OCI-LY7 (cell line): ENCODE data around the gene CLDN4. TPM values are rescaled to one million over a fixed set of nuclear protein-coding genes. Genes with fewer than 3 reads are reported as not detected.
"Not testable (repeated sequence)": the region's sequence is repeated elsewhere in the genome, so short reads cannot be mapped to it uniquely, and the experiment has no call there.

Experiments used
- BruUV-seq: library from RNA; stranded (reverse); fragments of 400-500 nt; replicated peaks from 2 replicates; lab custom pipeline; 2021; lab: Mats Ljungman, UMichigan
- CTCF ChIA-PET: fragments of 300-600 bp; sonication (Branson Sonifier 250); formaldehyde crosslinking; loops from one replicate; lab custom pipeline; 2022; ENCODE audit warnings: antibody characterized with exemption; ENCODE audit not compliant: unreplicated experiment; lab: Charles Lee
- POLR2A ChIA-PET: fragments of 300-600 bp; sonication (Branson Sonifier 250); formaldehyde crosslinking; loops from one replicate; lab custom pipeline; 2022; ENCODE audit warnings: antibody characterized with exemption; lab: Charles Lee
- DNase-seq: peaks from one replicate; pipeline ENCODE4 v3.0.0-alpha.2; 2015; ENCODE audit warnings: low spot score
- H2AFZ ChIP-seq: fragments of 200-600 bp; sonication (generic), shearing (Covaris generic); 2 replicates; pipeline ENCODE4 v1.6.1; 2014; ENCODE audit warnings: mild to moderate bottlenecking, antibody characterized with exemption, low read length, moderate library complexity
- H3K27ac ChIP-seq: fragments of 200-600 bp; sonication (generic); 2 replicates; pipeline ENCODE4 v1.5.1; 2014; ENCODE audit warnings: mixed run types, low read depth, mild to moderate bottlenecking, moderate library complexity, low read length, inconsistent platforms; ENCODE audit not compliant: poor library complexity, severe bottlenecking
- H3K36me3 ChIP-seq: fragments of 200-600 bp; sonication (generic); 2 replicates; pipeline ENCODE4 v1.6.1; 2014; ENCODE audit warnings: mild to moderate bottlenecking, antibody characterized with exemption, low read length, moderate library complexity, mixed read lengths; ENCODE audit not compliant: insufficient read depth
- H3K4me1 ChIP-seq: fragments of 200-600 bp; sonication (generic); 2 replicates; pipeline ENCODE4 v1.5.1; 2014; ENCODE audit warnings: mild to moderate bottlenecking, low read length; ENCODE audit not compliant: insufficient read depth, poor library complexity, severe bottlenecking
- H3K4me2 ChIP-seq: fragments of 200-600 bp; sonication (generic); 2 replicates; pipeline ENCODE4 v1.6.1; 2014; ENCODE audit warnings: mild to moderate bottlenecking, low read length
- H3K4me3 ChIP-seq: fragments of 200-600 bp; sonication (generic); 2 replicates; pipeline ENCODE4 v1.5.1; 2014; ENCODE audit warnings: mild to moderate bottlenecking, low read depth, low read length; ENCODE audit not compliant: poor library complexity, severe bottlenecking
- H3K79me2 ChIP-seq: fragments of 200-600 bp; sonication (generic); 2 replicates; pipeline ENCODE4 v1.6.1; 2016; ENCODE audit warnings: low read depth, mild to moderate bottlenecking, low read length, moderate library complexity, mixed read lengths; ENCODE audit not compliant: insufficient read depth
- H3K9me2 ChIP-seq: fragments of 200-600 bp; sonication (generic); 2 replicates; pipeline ENCODE4 v1.6.1; 2016; ENCODE audit warnings: mild to moderate bottlenecking, low read length, mixed read lengths; ENCODE audit not compliant: insufficient read depth
- H3K9me3 ChIP-seq: fragments of 200-600 bp; sonication (generic); 2 replicates; pipeline ENCODE4 v1.6.1; 2014; ENCODE audit warnings: mild to moderate bottlenecking, mixed run types, low read length, mixed read lengths
- H4K20me1 ChIP-seq: fragments of 200-600 bp; sonication (generic); 2 replicates; pipeline ENCODE4 v1.6.1; 2014; ENCODE audit warnings: mild to moderate bottlenecking, antibody characterized with exemption, low read length, moderate library complexity, mixed read lengths; ENCODE audit not compliant: insufficient read depth
- CTCF ChIP-seq: fragments of 200-600 bp; sonication (generic); conservative IDR thresholded peaks from 2 replicates; pipeline ENCODE4 v1.5.1; 2014; ENCODE audit warnings: mild to moderate bottlenecking, antibody characterized with exemption, low read length, moderate library complexity, mixed read lengths
- EZH2phosphoT487 ChIP-seq: fragments of 200-600 bp; sonication (generic); IDR thresholded peaks from 2 replicates; pipeline ENCODE4 v1.6.1; 2018; ENCODE audit warnings: low read depth, borderline replicate concordance, mild to moderate bottlenecking, mixed run types, antibody characterized with exemption, low read length, moderate library complexity, mixed read lengths
- intact Hi-C: fragments of 100-400 bp; cut with micrococcal nuclease; formaldehyde crosslinking; loops from one replicate; pipeline ENCODE4 v1.10.0; 2022; ENCODE audit not compliant: unreplicated experiment
- total RNA-seq, 2 experiments: library from RNA; depleted of rRNA in 1 of 2; stranded (reverse); fragments of >200 nt in 1 of 2; shearing (Covaris generic) in 1 of 2; gene quantifications; 2 replicates each; pipeline ENCODE4 v1.2.3, GENCODE V29; 2014 to 2022

CLDN4 gene
- total RNA-seq, 2 experiments from 2014 or later = 0.13 to 1.0 TPM

DNA sequence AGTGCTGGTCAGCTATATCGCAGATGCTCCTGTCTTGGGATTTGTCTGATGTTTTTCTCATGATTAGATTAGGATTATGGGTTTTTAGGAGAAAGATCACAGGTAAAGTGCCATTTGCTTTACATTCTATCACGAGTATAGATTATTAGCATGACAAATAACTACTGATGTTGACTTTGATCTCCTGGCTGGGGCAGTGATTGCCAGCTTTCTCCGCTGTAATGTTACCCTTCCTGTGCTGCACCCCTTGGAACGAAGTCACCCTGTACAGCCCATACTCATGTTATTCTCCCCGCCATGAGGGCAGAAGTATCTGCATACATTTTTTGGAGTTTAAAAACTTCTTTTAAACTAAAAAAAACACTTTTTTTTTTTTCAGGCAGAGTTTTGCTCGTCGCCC is 10.8 kb upstream of the CLDN4 start:
- Histone ChIP-seq H3K27ac (no peak overlapping the region), H3K4me3 (no peak overlapping the region), H3K36me3 (no peaks in the 10 kb centered on the region), H3K4me1 (no peaks in the 10 kb centered on the region), H3K79me2 (no peaks in the 10 kb centered on the region), H4K20me1 (no peaks in the 10 kb centered on the region), H3K4me2 (no peak overlapping the region), H3K9me2 (no peaks in the 10 kb centered on the region), H3K9me3 (no peaks in the 10 kb centered on the region), H2AFZ (no peak overlapping the region)
- TF ChIP-seq EZH2phosphoT487 (no peak), CTCF (no peak)
- DNase-seq = no peak
- ChIA-PET POLR2A (no interaction called here), CTCF (no interaction called here)
- BruUV-seq = no TSS peak
- intact Hi-C loops = no loop called here

DNA sequence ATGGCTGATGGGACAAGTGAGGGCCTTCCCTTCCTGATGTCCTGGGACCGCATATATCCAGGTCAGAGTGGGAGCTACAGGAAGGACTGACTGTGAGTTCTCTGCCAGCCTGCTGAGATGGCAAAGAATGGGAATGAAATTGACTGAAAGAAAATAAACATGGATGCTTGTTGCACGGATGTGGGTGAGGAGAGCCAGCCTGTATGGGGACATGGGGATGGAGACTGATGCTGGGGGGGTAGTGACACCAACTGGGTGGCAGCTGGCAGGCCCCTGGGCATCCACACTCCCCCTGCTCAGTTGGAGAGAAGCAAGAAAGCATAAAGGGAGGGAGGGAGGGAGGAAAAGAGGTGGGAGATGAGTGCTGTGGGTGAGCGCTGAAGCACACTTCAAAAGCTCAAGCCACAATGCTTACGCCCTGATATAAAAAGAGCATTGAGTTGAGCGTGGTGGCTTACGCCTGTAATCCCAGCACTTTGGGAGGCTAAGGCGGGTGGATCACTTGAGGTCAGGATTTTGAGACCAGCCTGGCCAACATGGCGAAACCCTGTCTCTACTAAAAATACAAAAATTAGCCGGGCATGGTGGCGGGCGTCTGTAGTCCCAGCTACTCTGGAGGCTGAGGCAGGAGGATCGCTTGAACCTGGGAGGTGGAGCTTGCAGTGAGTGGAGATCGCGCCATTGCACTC is 9.1 kb upstream of the CLDN4 start:
- H3K79me2 ChIP-seq, H3K4me1 ChIP-seq, H3K4me2 ChIP-seq, DNase-seq, H4K20me1 ChIP-seq, H3K27ac ChIP-seq, H2AFZ ChIP-seq, H3K4me3 ChIP-seq, H3K9me3 ChIP-seq, BruUV-seq, H3K36me3 ChIP-seq, intact Hi-C loops, CTCF ChIA-PET, H3K9me2 ChIP-seq: not testable (repeated sequence)
- POLR2A ChIA-PET = interaction anchor here (0.6 kb wide), 1 partner anchor 736 kb away, joined by 4 read pairs; no protein-coding TSS in a partner anchor

- Histone ChIP-seq H3K36me3 (no peaks in the 10 kb centered on the region), H3K4me2 (no peak overlapping the region), H3K4me3 (no peak overlapping the region), H3K27ac (no peak overlapping the region), H3K4me1 (peaks cover 10% of the 10 kb centered on the region), H3K9me2 (no peaks in the 10 kb centered on the region), H4K20me1 (no peaks in the 10 kb centered on the region), H3K9me3 (no peaks in the 10 kb centered on the region), H2AFZ (no peak overlapping the region), H3K79me2 (no peaks in the 10 kb centered on the region)
- intact Hi-C loops = no loop called here
- CTCF ChIA-PET = no interaction called here
- POLR2A ChIA-PET = interaction anchor here (0.6 kb wide), 1 partner anchor 735 kb away, joined by 4 read pairs; no protein-coding TSS in a partner anchor
- no peak for DNase-seq
- BruUV-seq = no TSS peak
- TF ChIP-seq CTCF (no peak), EZH2phosphoT487 (no peak)
Measured at GRCh38 chr7:73822319-73823173, 8.2 kb upstream of the CLDN4 start.
